OCI-LY3 (cell line): Measurements from ENCODE around the gene MAP3K7.

Experiments
- EZH2phosphoT487 ChIP-seq: fragments of 200-600 bp; shearing (Covaris generic); IDR thresholded peaks from 2 replicates; pipeline ENCODE4 v1.6.1; 2018; ENCODE audit warnings: antibody characterized with exemption, mixed run types, low read depth
- TF ChIP-seq, protein P1 (sequence below): fragments of 200-600, 300-600 bp; sonication (generic); IDR thresholded peaks from 2 replicates; pipeline ENCODE4 v1.5.1; 2014; ENCODE audit warnings: antibody characterized with exemption, low read length, low read depth

DNA sequence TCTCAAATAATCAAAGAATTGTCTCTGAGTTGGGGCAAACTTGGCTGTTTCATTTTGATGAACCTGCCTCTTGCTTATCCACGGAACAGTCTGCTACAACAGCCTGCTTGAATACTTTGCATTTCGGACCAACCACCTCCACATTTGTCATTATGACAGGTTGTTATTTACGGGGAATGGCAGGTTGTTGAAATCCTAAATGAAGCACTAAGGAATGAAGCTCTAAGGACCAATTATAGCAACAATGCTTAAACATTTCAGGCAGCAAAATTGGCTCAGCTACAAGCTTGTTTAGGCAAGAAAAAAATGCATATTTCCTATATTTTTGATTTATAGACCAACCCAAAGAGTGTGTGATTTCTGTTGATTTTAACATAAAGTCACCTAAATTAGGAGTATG lies 84.5 kb downstream of the MAP3K7 start:
- TF ChIP-seq, protein P1, sequence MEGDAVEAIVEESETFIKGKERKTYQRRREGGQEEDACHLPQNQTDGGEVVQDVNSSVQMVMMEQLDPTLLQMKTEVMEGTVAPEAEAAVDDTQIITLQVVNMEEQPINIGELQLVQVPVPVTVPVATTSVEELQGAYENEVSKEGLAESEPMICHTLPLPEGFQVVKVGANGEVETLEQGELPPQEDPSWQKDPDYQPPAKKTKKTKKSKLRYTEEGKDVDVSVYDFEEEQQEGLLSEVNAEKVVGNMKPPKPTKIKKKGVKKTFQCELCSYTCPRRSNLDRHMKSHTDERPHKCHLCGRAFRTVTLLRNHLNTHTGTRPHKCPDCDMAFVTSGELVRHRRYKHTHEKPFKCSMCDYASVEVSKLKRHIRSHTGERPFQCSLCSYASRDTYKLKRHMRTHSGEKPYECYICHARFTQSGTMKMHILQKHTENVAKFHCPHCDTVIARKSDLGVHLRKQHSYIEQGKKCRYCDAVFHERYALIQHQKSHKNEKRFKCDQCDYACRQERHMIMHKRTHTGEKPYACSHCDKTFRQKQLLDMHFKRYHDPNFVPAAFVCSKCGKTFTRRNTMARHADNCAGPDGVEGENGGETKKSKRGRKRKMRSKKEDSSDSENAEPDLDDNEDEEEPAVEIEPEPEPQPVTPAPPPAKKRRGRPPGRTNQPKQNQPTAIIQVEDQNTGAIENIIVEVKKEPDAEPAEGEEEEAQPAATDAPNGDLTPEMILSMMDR, result no peak
- no peak for TF ChIP-seq EZH2phosphoT487
